Activated T-helper 17 cell treated with anti-CD3 and anti-CD28 coated beads, Interleukin-2, amount 50 U/mL, for 72 hours (primary cell): ENCODE results near the gene ANKRD13D. TPM values are rescaled to one million over a fixed set of nuclear protein-coding genes. Genes with fewer than 3 reads are reported as not detected.
A peak's percentile ranks its signal among the peaks of the same experiment; 100 is the strongest.

Experiments
- ATAC-seq: fragments of 150-1000 bp; cut with Tn5 transposase; replicated peaks from 2 replicates; pipeline ENCODE4 v1.10.0; 2021; ENCODE audit warnings: mild to moderate bottlenecking, moderate library complexity
- H3K27ac Mint-ChIP-seq: one replicate; pipeline ENCODE4 v1.8.0; 2022; ENCODE audit warnings: mixed read lengths
- H3K27me3 Mint-ChIP-seq: one replicate; pipeline ENCODE4 v1.8.0; 2022; ENCODE audit warnings: mixed read lengths
- H3K36me3 Mint-ChIP-seq: one replicate; pipeline ENCODE4 v1.8.0; 2022; ENCODE audit warnings: low read depth, mild to moderate bottlenecking, mixed read lengths
- H3K4me1 Mint-ChIP-seq: one replicate; pipeline ENCODE4 v1.8.0; 2022; ENCODE audit warnings: mixed read lengths
- H3K4me3 Mint-ChIP-seq: one replicate; pipeline ENCODE4 v1.8.0; 2022; ENCODE audit warnings: mild to moderate bottlenecking, mixed read lengths
- H3K9me3 Mint-ChIP-seq: one replicate; pipeline ENCODE4 v1.8.0; 2022; ENCODE audit warnings: mixed read lengths
- total RNA-seq, 2 donors: library from RNA; stranded (reverse); gene quantifications; one replicate each; pipeline ENCODE4 v1.2.3, GENCODE V29; 2022

The ANKRD13D gene
- total RNA-seq, 2 donors from 2014 or later: 102 to 137 TPM

DNA sequence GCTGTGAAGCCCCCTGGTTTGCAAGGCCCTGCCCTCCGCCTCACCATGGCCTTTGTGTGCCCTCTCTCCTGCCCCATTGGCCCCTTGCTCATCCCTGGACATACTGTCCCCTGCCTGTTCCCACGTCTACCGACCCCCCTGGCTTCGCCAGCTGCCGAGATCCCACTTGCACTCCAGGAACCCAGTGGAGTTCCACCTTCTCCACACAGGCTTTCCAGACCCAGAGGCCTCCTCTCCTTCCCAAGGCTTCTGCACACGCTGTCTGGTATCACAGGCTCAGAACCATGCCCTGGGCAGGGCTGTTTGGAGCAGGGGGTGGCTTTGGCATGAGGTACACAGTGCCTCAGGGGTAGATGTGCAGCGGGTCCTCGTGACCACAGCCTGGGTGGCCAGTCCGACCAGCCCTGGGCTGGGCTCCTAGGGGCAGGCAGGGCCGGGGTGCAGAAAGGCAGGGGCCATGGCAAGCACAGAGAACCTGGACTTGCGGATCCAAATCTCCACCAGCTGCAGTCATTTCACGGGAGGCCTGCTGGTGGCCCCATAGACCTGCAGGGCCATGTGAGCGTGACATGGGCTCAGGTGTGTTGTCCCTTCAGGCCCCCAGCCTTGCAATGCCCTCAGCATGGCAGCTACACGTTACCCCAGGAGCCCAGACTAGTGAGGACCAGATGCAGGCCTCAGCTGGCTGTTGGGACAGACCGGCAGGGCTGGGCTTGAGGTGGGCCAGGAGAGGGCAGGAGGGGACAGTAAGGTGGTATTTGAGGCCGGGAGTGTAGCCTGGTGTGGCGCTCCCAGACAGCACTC lies 13.3 kb upstream of the ANKRD13D start:
- peaks cover 88% of the 10 kb centered on the region for H3K36me3 Mint-ChIP-seq
- ATAC-seq: no peak
- H3K4me1 Mint-ChIP-seq: peaks cover 25% of the 10 kb centered on the region
- H3K27me3 Mint-ChIP-seq: no peaks in the 10 kb centered on the region
- no peaks in the 10 kb centered on the region for H3K9me3 Mint-ChIP-seq
- H3K4me3 Mint-ChIP-seq: peak overlapping the region; percentile 99
- H3K27ac Mint-ChIP-seq: peak overlapping the region; percentile 83

DNA sequence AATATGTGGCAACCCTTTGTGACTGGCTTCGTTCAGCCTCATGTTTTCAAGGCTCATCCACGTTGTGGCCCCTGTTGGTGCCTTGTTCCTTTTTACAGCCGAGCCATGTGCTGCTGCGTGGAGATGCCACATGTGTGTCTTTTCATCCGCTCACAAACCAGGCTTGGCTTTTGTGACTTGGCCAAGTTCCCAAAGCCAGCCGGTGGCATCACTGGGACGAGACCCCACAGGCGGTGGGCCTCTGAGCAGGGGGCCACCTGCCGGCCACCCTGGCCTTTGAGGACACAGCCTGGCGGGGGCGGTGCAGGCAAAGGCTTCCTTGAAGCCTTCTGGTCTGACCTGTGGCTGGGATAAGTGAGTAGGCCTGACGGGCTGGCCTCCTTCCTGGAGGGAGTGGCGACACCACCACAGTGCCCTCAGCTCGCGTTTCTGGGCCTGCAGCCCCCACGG lies 12.3 kb upstream of the ANKRD13D start:
- Mint-ChIP-seq H3K9me3 (no peaks in the 10 kb centered on the region), H3K27ac (peak overlapping the region; percentile 83), H3K4me3 (peak overlapping the region; percentile 99), H3K4me1 (peaks cover 21% of the 10 kb centered on the region), H3K36me3 (peaks cover 88% of the 10 kb centered on the region), H3K27me3 (no peaks in the 10 kb centered on the region)
- peak; percentile 62 for ATAC-seq

DNA sequence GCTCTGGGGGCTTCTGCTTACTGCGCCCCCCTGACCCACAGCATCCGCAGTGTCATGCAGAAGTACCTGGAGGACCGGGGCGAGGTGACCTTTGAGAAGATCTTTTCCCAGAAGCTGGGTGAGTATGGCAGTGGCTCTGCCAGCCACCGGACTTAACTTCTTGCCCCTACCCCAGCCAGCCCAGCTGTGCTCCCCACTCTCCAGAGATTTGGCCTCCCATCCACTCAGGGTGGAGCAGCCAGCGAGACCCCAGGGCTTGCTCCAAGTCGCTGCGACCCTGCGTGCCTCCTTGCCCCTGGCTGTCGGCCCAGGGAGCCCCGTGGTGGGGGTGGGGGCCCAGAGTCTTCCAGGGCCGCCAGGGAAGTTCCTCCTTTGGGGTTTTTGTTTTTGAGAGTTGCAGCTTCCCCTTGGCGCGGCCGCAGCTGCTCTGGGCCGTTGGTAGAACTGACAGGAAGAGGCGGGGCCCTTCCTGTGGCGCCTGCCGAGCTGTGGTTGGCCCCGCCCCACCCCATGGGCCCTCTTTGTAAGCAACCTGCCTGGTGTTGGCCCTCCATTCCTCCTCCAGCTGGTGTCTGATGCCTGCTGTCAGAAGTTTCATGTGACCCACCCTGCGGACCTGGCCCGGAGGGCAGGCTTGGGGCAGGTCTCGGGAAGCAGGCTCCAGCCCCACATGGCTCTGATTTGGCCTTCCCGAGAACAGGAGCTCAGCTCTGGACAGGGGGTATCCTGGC lies 11.7 kb upstream of the ANKRD13D start:
- H3K36me3 Mint-ChIP-seq: peaks cover 88% of the 10 kb centered on the region
- H3K27me3 Mint-ChIP-seq: no peaks in the 10 kb centered on the region
- H3K9me3 Mint-ChIP-seq: no peaks in the 10 kb centered on the region
- H3K27ac Mint-ChIP-seq: peak overlapping the region; percentile 83
- H3K4me3 Mint-ChIP-seq: peak overlapping the region; percentile 99
- peak; percentile 95 for ATAC-seq
- peaks cover 15% of the 10 kb centered on the region for H3K4me1 Mint-ChIP-seq

DNA sequence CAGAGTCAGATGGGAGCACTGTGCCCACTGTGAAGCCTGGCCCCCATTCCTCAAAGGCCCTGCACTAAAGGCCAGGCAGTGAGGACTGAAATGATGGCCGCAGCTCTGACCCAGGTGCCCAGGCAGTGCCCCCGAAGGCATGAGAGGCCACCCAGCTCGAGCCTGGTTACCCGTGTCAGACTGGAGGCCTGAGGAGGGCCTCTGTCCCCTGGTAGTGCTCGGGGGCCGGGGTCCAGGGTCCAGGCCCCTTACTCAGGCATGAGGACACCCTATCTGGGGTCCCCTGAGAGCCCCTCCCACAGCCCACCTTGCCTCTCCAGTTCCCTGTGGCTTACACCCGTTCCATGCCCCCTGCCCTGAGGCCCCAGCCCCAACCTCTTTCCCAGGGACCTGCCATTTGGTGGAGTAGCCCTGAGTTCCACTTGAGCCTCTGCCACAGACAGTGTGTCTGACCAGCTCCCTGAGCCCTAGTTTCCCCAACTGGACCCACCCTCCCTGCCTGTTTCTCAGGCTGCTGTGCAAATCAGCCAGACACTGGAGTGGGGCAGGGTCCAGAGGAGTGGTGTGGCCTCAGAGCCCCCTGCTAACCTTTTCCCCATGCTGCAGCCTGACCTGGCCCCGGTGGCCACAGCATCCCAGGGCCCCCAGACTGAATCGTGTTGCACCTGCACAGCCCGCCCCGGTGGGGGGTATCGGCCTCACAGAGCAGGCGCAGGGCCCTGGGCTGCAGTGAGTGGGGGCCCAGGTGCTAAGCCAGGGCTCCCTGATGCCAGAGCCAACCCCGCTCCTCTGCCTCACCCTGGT lies 10.8 kb upstream of the ANKRD13D start:
- ATAC-seq: no peak
- H3K4me1 Mint-ChIP-seq: peaks cover 15% of the 10 kb centered on the region
- peak overlapping the region; percentile 99 for H3K4me3 Mint-ChIP-seq
- no peaks in the 10 kb centered on the region for H3K27me3 Mint-ChIP-seq
- H3K27ac Mint-ChIP-seq: peak overlapping the region; percentile 83
- H3K36me3 Mint-ChIP-seq: peaks cover 88% of the 10 kb centered on the region
- no peaks in the 10 kb centered on the region for H3K9me3 Mint-ChIP-seq

DNA sequence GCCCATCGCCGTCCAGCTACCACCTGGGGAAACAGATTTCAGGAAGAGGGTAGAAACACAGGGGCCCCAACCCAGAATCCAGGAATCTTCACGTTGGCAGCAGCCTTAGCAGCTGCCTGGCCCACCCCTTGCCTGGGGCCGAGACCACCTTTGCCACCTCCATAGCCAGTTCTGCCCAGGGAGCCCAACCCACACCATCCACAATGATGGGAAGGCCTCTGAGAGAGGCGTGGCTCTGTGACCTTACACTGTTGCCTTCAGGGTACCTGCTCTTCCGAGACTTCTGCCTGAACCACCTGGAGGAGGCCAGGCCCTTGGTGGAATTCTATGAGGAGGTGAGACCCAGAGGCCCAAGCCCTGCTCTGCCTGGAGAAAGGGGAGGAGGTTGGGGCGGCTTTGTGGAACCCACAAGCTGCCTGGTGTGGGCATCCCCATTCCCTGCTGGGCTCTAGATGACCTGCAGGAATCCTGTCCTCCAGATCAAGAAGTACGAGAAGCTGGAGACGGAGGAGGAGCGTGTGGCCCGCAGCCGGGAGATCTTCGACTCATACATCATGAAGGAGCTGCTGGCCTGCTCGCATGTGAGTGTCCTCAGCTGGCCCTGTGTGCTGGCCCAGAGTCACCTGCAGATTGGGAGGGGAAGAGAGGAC lies 10.0 kb upstream of the ANKRD13D start:
- ATAC-seq: no peak
- H3K9me3 Mint-ChIP-seq: no peaks in the 10 kb centered on the region
- H3K27ac Mint-ChIP-seq: peak overlapping the region; percentile 84
- H3K4me1 Mint-ChIP-seq: peaks cover 15% of the 10 kb centered on the region
- peak overlapping the region; percentile 99 for H3K4me3 Mint-ChIP-seq
- no peaks in the 10 kb centered on the region for H3K27me3 Mint-ChIP-seq
- H3K36me3 Mint-ChIP-seq: peaks cover 94% of the 10 kb centered on the region

DNA sequence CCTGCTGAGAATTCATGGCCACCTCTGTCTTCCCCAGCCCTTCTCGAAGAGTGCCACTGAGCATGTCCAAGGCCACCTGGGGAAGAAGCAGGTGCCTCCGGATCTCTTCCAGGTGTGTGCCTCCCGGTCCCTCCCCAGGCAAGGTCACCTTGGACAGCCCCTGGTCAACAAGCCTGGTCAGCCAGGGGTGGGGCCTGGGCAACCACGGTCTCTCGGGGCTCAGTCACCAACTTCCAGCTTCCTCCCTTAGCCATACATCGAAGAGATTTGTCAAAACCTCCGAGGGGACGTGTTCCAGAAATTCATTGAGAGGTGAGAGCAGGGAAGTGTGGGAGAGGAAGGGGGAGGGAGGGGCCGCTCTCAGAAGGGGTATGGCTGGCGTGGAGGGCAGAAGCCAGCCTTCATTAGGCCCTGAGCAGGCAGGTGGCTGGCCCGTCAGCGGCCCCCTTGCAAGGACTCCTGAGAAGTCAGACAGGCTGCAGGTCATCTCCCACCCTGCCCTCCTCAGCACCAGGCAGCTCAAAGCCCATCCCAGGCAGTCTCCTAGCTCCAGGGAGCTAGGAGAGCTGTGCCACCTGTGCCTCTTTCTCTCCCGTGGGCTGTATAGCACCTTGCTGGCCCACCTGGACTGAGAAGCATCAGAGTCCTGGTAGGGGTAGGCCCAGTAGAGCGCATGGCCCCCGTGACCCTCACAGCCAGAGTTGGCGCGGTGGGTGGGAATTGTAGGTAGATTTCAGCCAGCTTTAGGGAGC lies 9.3 kb upstream of the ANKRD13D start:
- peaks cover 94% of the 10 kb centered on the region for H3K36me3 Mint-ChIP-seq
- no peak for ATAC-seq
- no peaks in the 10 kb centered on the region for H3K9me3 Mint-ChIP-seq
- H3K4me1 Mint-ChIP-seq: peaks cover 15% of the 10 kb centered on the region
- H3K27ac Mint-ChIP-seq: peak overlapping the region; percentile 84
- no peaks in the 10 kb centered on the region for H3K27me3 Mint-ChIP-seq
- peak overlapping the region; percentile 99 for H3K4me3 Mint-ChIP-seq

DNA sequence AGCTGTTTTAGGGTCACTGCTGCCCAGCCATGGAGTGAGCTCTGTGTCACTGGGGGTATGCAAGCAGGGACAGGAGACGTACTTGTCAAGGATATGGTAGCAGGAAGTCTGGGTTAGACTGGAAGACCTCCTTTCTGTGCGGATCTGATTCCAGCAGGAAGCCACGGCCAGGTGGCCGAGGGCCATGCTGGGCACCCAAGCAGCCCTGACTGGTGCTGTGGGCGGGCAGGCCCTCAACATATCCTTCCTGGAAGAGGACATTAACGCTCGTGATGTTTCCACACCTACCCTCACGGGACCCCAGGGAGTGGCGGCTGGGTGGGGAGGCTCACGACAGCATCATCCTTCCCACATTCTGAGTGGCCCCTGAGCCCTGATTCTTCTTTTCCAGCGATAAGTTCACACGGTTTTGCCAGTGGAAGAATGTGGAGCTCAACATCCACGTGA lies 8.7 kb upstream of the ANKRD13D start:
- Mint-ChIP-seq H3K4me3 (no peak overlapping the region), H3K4me1 (peaks cover 15% of the 10 kb centered on the region), H3K27me3 (no peaks in the 10 kb centered on the region), H3K36me3 (peaks cover 96% of the 10 kb centered on the region), H3K9me3 (no peaks in the 10 kb centered on the region), H3K27ac (peak overlapping the region; percentile 84)
- ATAC-seq: no peak

DNA sequence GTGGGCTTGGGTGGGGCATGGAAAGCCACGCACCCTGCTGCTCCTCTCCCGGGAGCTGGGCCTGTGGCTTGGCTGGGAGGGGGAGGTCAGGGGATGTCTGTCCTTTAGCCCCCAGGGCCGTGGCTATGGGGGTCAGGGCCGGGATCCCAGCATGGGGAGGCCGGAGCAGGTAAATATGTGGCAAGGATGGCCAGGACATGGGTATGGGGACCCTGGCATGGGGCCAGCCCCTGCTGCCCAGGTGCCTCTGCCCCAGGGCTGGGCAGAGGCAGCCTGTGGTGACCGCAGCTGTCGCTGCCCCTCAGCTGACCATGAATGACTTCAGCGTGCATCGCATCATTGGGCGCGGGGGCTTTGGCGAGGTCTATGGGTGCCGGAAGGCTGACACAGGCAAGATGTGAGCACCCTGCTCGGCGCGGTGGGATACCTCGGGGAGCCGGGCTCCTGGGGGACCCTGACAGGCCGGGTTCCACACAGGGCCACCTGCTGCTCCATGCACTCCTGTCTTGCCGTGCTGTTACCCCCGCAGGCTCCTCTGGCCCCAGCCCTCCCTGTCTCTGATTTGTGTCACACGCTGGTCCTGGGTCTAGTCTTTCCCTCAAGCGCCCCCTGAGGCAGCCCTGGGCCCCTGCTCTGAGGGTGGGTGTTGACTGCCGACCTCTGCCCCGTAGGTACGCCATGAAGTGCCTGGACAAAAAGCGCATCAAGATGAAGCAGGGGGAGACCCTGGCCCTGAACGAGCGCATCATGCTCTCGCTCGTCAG lies 8.1 kb upstream of the ANKRD13D start:
- Mint-ChIP-seq H3K27ac (no peak overlapping the region), H3K4me3 (no peak overlapping the region), H3K4me1 (peaks cover 9% of the 10 kb centered on the region), H3K27me3 (no peaks in the 10 kb centered on the region), H3K36me3 (peaks cover 95% of the 10 kb centered on the region), H3K9me3 (no peaks in the 10 kb centered on the region)
- ATAC-seq: no peak

DNA sequence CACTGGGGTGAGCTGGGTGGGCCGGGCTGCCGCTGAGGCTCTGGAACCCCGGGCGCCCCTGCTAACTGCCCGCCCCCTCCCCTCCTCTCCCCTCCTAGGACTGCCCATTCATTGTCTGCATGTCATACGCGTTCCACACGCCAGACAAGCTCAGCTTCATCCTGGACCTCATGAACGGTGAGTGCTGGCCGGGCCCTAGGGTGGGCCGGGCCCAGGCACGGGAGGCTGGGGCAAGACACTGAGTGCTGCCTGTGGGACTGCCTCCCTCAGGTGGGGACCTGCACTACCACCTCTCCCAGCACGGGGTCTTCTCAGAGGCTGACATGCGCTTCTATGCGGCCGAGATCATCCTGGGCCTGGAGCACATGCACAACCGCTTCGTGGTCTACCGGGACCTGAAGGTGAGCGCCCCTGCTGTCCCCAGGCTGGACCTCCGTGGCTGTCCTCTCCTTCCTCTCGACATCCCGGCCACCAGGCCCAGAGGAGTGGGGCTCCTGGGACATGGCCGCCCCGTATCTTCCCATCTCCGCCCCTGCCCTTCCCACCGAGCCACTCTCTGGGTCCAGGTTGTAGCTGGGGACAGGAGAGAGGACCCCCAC lies 7.5 kb upstream of the ANKRD13D start:
- Mint-ChIP-seq H3K4me1 (peaks cover 2% of the 10 kb centered on the region), H3K27ac (peak overlapping the region; percentile 74)
- no peak for ATAC-seq

DNA sequence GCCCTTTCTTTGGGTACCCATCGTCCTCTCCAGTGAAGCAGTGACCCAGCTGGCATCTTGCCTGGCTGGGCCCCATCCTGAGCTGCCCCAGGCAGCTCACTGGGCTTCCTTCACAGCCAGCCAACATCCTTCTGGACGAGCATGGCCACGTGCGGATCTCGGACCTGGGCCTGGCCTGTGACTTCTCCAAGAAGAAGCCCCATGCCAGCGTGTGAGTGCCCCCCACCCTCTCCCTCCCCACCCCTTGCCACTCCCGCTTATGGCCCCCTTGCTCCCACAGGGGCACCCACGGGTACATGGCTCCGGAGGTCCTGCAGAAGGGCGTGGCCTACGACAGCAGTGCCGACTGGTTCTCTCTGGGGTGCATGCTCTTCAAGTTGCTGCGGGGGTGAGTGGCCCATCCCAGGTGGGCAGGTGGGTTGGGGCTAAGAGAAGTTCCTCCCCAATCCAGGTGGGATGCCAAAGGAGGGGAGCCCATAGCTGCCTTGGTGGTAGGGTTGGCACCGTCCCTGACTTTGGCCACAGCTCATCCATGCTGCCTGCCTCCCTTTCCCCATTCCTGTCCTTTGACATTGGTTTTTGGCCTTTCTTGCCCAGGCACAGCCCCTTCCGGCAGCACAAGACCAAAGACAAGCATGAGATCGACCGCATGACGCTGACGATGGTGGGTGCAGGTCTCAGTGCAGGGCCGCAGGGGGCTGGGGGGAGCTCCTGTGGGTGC lies 6.8 kb upstream of the ANKRD13D start:
- Mint-ChIP-seq H3K27ac (peak overlapping the region; percentile 74), H3K4me1 (peaks cover 5% of the 10 kb centered on the region), H3K36me3 (peaks cover 95% of the 10 kb centered on the region), H3K9me3 (no peaks in the 10 kb centered on the region), H3K4me3 (no peak overlapping the region), H3K27me3 (no peaks in the 10 kb centered on the region)
- no peak for ATAC-seq

More for the DNA sequence above, 7.5 kb upstream of the ANKRD13D start:
- Mint-ChIP-seq H3K36me3 (peaks cover 95% of the 10 kb centered on the region), H3K27me3 (no peaks in the 10 kb centered on the region), H3K9me3 (no peaks in the 10 kb centered on the region), H3K4me3 (no peak overlapping the region)

DNA sequence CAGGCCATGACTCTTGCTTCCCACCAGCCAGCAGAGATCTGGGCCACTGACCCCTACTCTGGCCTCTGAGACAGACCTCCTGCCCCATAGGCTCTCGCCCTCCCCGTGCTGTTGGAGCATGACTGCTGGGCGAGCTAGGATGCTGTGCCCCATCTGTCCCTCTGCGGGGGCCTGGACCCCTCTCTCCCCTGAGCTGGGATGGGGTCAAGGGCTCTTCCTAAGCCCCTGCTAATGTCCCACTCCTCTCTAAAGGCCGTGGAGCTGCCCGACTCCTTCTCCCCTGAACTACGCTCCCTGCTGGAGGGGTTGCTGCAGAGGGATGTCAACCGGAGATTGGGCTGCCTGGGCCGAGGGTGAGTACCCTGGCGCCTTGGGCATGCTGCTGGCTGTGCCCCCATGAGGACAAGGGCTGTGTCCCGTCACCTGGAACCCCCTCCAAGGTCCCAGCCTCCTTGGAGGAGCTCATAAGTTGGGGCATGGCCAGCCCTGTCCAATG lies 6.2 kb upstream of the ANKRD13D start:
- Mint-ChIP-seq H3K27me3 (no peaks in the 10 kb centered on the region), H3K4me1 (peaks cover 11% of the 10 kb centered on the region), H3K36me3 (peaks cover 95% of the 10 kb centered on the region), H3K9me3 (no peaks in the 10 kb centered on the region), H3K27ac (peak overlapping the region; percentile 74), H3K4me3 (no peak overlapping the region)
- ATAC-seq: no peak

DNA sequence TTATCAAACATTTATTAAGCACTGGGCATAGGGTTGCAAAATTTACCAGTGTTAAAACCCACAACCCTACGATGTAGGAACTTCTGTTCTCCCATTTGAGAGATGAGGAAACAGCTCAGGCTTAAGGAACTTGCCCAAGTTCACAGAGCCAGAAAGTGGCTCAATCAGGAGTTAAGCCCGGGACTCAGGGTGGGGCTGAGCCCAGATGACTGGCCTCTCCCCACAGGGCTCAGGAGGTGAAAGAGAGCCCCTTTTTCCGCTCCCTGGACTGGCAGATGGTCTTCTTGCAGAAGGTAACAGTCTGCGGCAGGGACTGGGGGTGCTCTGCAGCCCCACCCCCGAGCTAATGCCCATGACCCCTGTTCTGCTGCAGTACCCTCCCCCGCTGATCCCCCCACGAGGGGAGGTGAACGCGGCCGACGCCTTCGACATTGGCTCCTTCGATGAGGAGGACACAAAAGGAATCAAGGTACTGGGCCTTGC lies 5.6 kb upstream of the ANKRD13D start:
- peaks cover 99% of the 10 kb centered on the region for H3K36me3 Mint-ChIP-seq
- H3K4me1 Mint-ChIP-seq: peaks cover 13% of the 10 kb centered on the region

More for the DNA sequence above, 5.6 kb upstream of the ANKRD13D start:
- Mint-ChIP-seq H3K4me3 (no peak overlapping the region), H3K27ac (peak overlapping the region; percentile 36), H3K9me3 (no peaks in the 10 kb centered on the region), H3K27me3 (no peaks in the 10 kb centered on the region)
- ATAC-seq: no peak
